GM21360 (cell line): ENCODE data around the gene ELOVL2.
"Not testable (repeated sequence)": the region's sequence is repeated elsewhere in the genome, so short reads cannot be mapped to it uniquely, and the experiment has no call there.

Experiments
- ATAC-seq: cut with Tn5 transposase; IDR thresholded peaks from one replicate; pipeline ENCODE4 v1.9.1; 2021; ENCODE audit warnings: mild to moderate bottlenecking, moderate library complexity; ENCODE audit not compliant: unreplicated experiment

The ELOVL2 gene

DNA sequence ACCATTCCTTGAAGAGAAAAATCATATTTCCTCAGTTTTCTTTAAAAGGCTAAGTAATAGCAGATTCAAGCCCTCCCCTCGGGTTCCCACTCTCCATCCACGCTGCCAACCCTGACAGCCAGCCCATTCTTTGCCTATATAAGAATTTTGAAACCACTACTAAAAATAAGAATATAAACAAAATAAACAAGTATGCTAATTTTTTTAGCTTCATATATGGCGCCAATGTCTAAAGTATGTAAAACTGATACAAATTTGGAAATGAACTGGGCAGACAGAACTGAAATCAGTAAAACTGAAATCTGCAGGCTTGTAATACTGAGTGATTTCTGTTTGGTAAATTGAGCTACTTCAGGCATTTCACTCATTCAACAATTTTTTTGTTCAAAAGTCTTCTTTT is 19.0 kb downstream of the ELOVL2 start:
- ATAC-seq = no peak

GRCh38 chr6:11023032-11023431 is 21.1 kb downstream of the ELOVL2 start:
- ATAC-seq = no peak

GRCh38 chr6:11021714-11022113 is 22.4 kb downstream of the ELOVL2 start:
- ATAC-seq = no peak

DNA sequence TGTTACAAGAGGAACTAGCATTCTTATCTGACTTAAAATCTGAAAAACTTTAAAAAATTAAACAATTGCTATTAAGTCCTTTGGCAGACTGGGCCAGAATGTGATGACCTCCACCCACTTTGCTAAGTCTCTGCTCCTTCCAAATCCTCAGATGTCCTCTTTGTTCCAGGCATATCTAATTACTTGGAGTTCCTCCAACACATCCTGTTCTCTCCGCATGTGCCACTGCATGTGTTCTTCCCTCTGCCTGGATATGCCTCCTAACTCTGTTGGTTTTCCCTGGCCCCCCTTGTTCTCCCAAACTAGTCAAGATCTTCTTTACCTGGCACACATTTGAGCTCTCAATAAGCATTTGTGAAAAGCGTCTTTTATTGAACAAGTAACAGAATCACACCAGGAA is 23.1 kb downstream of the ELOVL2 start:
- ATAC-seq = no peak

GRCh38 chr6:11018225-11018624 is 25.9 kb downstream of the ELOVL2 start:
- no peak for ATAC-seq

DNA sequence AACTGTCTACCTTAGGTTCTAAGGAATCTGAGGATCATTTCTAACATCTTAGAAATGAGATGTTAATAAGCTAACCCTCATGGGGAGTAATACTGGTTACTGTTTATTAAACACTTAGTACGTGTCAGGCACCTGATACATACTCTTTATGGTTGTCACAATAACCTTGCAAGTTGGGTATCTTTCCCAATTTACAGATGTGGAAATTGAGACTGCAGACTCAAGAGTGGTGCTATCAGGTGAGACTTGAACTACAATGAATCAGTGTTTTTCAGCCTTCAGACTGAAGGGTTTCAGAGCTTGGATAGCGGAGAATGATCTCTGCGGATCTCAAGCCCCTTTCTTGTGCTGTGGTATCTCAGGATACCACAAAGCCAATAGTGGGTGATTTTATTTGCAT is 27.0 kb downstream of the ELOVL2 start:
- no peak for ATAC-seq

- no peak for ATAC-seq
Observed at GRCh38 chr6:11016452-11016851, 27.7 kb downstream of the ELOVL2 start.

- ATAC-seq = no peak
Observed at GRCh38 chr6:11015102-11015501, 29.0 kb downstream of the ELOVL2 start.

- no peak for ATAC-seq
Observed at GRCh38 chr6:11013721-11014070, 30.4 kb downstream of the ELOVL2 start.

GRCh38 chr6:11012976-11013720 is 31.0 kb downstream of the ELOVL2 start:
- no peak for ATAC-seq

- no peak for ATAC-seq
Observed at GRCh38 chr6:11012295-11012754, 31.8 kb downstream of the ELOVL2 start.

GRCh38 chr6:11011787-11012234 is 32.3 kb downstream of the ELOVL2 start:
- no peak for ATAC-seq

DNA sequence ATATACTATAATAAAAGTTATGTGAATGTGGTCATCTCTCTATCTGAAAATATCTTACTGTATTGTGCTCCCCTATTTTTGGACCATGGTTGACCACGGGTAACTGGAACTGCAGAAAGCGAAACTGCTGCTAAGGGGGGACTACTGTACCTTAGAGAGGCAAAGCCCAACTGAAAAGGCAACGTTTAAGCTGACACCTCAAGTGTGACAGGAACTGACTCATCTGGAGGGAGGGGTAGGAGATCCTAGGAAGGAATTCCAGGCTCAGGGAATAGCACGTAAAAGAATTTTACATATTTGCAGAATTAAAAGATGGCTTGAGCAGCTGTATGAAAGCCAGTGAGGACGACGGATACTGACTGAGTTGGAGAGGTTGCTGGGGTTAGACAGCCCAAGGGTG is 34.8 kb downstream of the ELOVL2 start:
- ATAC-seq = peak; percentile 58

- no peak for ATAC-seq
Observed at GRCh38 chr6:11008821-11009220, 35.3 kb downstream of the ELOVL2 start.

GRCh38 chr6:11007715-11008608 is 36.1 kb downstream of the ELOVL2 start:
- no peak for ATAC-seq

DNA sequence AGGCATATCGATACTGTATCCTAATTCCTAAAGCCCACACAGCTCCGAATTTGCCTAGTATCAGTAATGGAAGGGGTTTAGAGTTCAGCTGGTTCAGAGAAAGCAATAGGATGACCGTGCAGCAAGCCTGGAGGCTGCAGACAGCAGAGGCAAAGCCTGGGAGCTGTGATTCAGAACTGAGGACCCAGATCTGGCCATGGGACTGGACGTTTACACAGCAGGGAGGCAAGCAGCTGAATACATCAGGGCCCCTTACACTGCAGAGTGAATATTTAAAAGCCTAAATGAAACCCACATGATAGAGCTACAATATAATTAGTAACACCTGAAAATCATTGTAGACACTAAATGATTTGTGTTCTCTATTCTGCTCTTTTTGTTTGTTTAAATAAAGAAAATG is 38.0 kb downstream of the ELOVL2 start:
- ATAC-seq = no peak

DNA sequence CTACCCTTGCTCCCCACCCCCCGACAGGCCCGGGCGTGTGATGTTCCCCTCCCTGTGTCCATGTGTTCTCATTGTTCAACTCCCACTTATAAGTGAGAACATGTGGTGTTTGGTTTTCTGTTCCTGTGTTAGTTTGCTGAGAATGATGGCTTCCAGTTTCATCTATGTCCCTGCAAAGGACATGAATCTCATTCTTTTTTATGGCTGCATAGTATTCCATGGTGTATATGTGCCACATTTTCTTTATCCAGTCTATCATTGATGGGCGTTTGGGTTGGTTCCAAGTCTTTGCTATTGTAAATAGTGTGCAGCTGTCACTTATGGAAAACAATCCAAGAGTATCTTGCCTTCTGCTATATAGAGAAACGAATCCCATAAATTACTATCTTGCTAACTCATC is 40.8 kb downstream of the ELOVL2 start:
- ATAC-seq = not testable (repeated sequence)

GRCh38 chr6:11002176-11002575 is 41.9 kb downstream of the ELOVL2 start:
- ATAC-seq = no peak

DNA sequence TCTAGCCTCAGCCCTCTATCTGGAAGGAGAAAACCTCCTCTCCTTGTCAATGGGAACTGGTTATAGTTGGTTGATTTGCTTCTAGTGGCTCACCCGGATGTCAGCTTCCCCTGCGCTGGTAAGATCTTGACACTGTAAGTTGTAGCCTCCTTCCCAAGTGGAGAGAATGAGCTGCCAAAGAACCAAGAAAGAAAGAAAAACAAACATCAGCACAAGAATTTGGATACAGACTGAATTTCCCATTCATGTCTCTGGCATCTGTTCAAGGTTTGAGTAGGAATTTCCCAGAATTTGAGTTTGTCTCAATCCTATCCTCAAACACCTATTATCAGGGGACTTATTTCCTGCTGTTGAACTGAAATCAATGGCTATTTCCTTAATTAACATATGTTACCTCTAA is 44.1 kb downstream of the ELOVL2 start:
- no peak for ATAC-seq

GRCh38 chr6:10995114-10995707 is 48.9 kb downstream of the ELOVL2 start:
- ATAC-seq = no peak

DNA sequence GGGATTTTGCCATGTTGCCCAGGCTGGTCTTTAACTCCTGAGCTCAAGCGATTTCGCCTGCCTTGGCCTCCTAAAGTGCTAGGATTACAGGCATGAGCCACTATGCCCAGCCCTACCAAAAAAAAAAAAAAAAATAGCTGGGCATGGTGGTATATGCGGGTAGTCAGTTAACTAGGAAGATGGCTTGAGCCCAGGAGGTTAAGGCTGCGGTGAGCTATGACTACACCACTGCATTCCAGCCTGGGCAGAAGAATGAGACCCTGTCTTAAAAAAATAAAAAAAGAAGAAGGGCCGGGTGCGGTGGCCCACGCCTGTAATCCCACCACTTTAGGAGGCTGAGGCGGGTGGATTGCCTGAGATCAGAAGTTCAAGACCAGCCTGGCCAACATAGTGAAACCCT is 50.2 kb downstream of the ELOVL2 start:
- ATAC-seq = no peak

- ATAC-seq = no peak
Observed at GRCh38 chr6:10991115-10991514, 53.0 kb downstream of the ELOVL2 start.
